ENCODE data around the gene SDC3. TPM values are rescaled to one million over a fixed set of nuclear protein-coding genes. Genes with fewer than 3 reads are reported as not detected.

The SDC3 gene
- total RNA-seq, 4 donors from 2014 or later, result 7.7 to 16.7 (median 15.1) TPM

GRCh38 chr1:30875916-30876315 is 32.6 kb downstream of the SDC3 start:
- H3K4me1 ChIP-seq, result peaks cover 14% of the 10 kb centered on the region
- H3K27ac ChIP-seq, result no peak overlapping the region
- no peaks in the 10 kb centered on the region for H3K9me3 ChIP-seq
- H3K4me3 ChIP-seq, result no peak overlapping the region
- peaks cover 35% of the 10 kb centered on the region for H3K36me3 ChIP-seq
- TF ChIP-seq POLR2A (IDR thresholded peaks at IDR 0.05), result no peak
- TF ChIP-seq CTCF (IDR thresholded peaks at IDR 0.05), result no peak
- TF ChIP-seq EP300 (IDR thresholded peaks at IDR 0.05), result no peak
- no peak for TF ChIP-seq POLR2AphosphoS5 (IDR thresholded peaks at IDR 0.05)
- WGBS, result 92% methylated on average over 11 of the region's 11 CpGs
- no peak for DNase-seq (ENCODE audit: low spot score in 2 of 2)
- H3K27me3 ChIP-seq, result no peaks in the 10 kb centered on the region

GRCh38 chr1:30875197-30875596 is 33.4 kb downstream of the SDC3 start:
- WGBS, result 92% methylated on average over 5 of the region's 6 CpGs
- Histone ChIP-seq H3K9me3 (no peaks in the 10 kb centered on the region), H3K4me3 (no peak overlapping the region), H3K27ac (no peak overlapping the region), H3K27me3 (no peaks in the 10 kb centered on the region), H3K4me1 (peaks cover 14% of the 10 kb centered on the region), H3K36me3 (peaks cover 35% of the 10 kb centered on the region)
- no peak for TF ChIP-seq POLR2A (IDR thresholded peaks at IDR 0.05)
- TF ChIP-seq POLR2AphosphoS5 (IDR thresholded peaks at IDR 0.05), result no peak
- no peak for DNase-seq (ENCODE audit: low spot score in 2 of 2)

- Histone ChIP-seq H3K4me3 (no peak overlapping the region), H3K27me3 (no peaks in the 10 kb centered on the region), H3K9me3 (no peaks in the 10 kb centered on the region), H3K4me1 (peaks cover 14% of the 10 kb centered on the region), H3K27ac (no peak overlapping the region), H3K36me3 (peaks cover 35% of the 10 kb centered on the region)
- TF ChIP-seq POLR2A (IDR thresholded peaks at IDR 0.05) (no peak), POLR2AphosphoS5 (IDR thresholded peaks at IDR 0.05) (no peak), EP300 (IDR thresholded peaks at IDR 0.05) (no peak), CTCF (IDR thresholded peaks at IDR 0.05) (no peak)
- 99% methylated on average over 6 of the region's 11 CpGs for WGBS
- DNase-seq (ENCODE audit: low spot score in 2 of 2), result no peak
Measured at GRCh38 chr1:30874176-30874575, 34.4 kb downstream of the SDC3 start.

- Histone ChIP-seq H3K27ac (no peak overlapping the region), H3K9me3 (no peaks in the 10 kb centered on the region), H3K4me1 (peaks cover 10% of the 10 kb centered on the region), H3K36me3 (peaks cover 35% of the 10 kb centered on the region), H3K27me3 (no peaks in the 10 kb centered on the region), H3K4me3 (no peak overlapping the region)
- 95% methylated on average over 4 of the region's 4 CpGs for WGBS
- no peak for DNase-seq (ENCODE audit: low spot score in 2 of 2)
- no peak for TF ChIP-seq POLR2A (IDR thresholded peaks at IDR 0.05)
Measured at GRCh38 chr1:30872948-30873263, 35.7 kb downstream of the SDC3 start.

- TF ChIP-seq POLR2AphosphoS5 (IDR thresholded peaks at IDR 0.05), result no peak
- no peak for TF ChIP-seq POLR2A (IDR thresholded peaks at IDR 0.05)
- no peak for TF ChIP-seq EP300 (IDR thresholded peaks at IDR 0.05)
- no peak for TF ChIP-seq CTCF (IDR thresholded peaks at IDR 0.05)
- H3K27ac ChIP-seq, result no peak overlapping the region
Measured at GRCh38 chr1:30872033-30872947, 36.3 kb downstream of the SDC3 start.

GRCh38 chr1:30871276-30871871 is 37.2 kb downstream of the SDC3 start:
- H3K9me3 ChIP-seq, result no peaks in the 10 kb centered on the region
- no peak overlapping the region for H3K27ac ChIP-seq
- H3K4me1 ChIP-seq, result no peaks in the 10 kb centered on the region
- TF ChIP-seq POLR2AphosphoS5 (IDR thresholded peaks at IDR 0.05), result no peak
- H3K36me3 ChIP-seq, result peaks cover 30% of the 10 kb centered on the region
- DNase-seq (ENCODE audit: low spot score in 2 of 2), result no peak
- WGBS, result 87% methylated on average over 6 of the region's 6 CpGs
- no peak overlapping the region for H3K4me3 ChIP-seq
- no peaks in the 10 kb centered on the region for H3K27me3 ChIP-seq

More at GRCh38 chr1:30872033-30872947, 36.3 kb downstream of the SDC3 start:
- no peak for DNase-seq (ENCODE audit: low spot score in 2 of 2)
- Histone ChIP-seq H3K4me3 (no peak overlapping the region), H3K4me1 (peaks cover 4% of the 10 kb centered on the region), H3K36me3 (peaks cover 35% of the 10 kb centered on the region), H3K27me3 (no peaks in the 10 kb centered on the region), H3K9me3 (no peaks in the 10 kb centered on the region)
- 96% methylated on average over 9 of the region's 9 CpGs for WGBS
